GM19239 (cell line): ENCODE measurements around the gene WAPL.

Experiments used
- DNase-seq: peaks from one replicate; pipeline ENCODE4 v3.0.0; 2011; ENCODE audit warnings: low spot score; ENCODE audit not compliant: insufficient read length
- FAIRE-seq: peaks from 2 replicates; lab custom pipeline; 2011; peaks lifted over from hg19 to GRCh38; lab: Jason Lieb, UNC

WAPL gene

GRCh38 chr10:86423739-86424138 is 97.9 kb downstream of the WAPL start:
- FAIRE-seq (no peak), DNase-seq (no peak)

DNA sequence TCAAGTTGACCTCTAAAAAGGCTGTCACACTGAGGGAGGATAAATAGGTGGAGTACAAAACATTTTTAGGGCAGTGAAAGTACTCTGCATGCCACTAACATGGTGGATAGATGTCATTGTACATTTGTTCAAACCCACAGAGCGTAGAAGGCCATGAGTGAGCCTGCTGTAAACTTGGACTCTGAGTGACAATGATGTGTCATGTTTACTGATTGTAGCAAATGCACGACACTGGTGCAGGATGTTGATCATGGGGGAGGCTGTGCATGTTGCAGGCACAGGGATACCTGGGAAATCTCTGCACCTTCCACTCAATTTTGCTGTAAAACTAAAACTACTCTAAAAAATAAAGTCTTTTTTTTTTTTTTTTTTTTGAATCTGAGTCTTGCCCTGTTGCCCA is 102.5 kb downstream of the WAPL start:
- no peak for FAIRE-seq
- no peak for DNase-seq

GRCh38 chr10:86415583-86415982 is 106.0 kb downstream of the WAPL start:
- no peak for DNase-seq
- no peak for FAIRE-seq

DNA sequence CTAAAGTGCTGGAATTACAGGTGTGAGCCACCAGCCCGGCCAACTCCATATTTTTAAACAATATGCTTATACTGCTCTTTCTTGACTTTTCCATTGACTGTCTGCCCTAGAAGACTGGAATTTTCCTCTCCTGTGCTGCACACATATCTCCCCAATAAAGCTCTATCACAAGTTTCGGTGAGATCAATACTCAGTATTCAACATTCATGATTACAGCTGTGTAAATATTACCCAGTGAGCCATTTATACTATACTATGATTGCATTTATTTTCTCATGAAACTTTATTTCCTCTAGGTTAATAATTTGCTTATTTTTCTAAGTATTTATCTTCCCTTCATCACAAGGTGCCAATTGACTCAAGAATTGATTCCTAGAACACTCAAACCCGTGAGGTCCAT is 106.5 kb downstream of the WAPL start:
- FAIRE-seq = no peak
- no peak for DNase-seq

GRCh38 chr10:86413046-86413728 is 108.4 kb downstream of the WAPL start:
- FAIRE-seq (peak; percentile 97), DNase-seq (peak; percentile 29)

DNA sequence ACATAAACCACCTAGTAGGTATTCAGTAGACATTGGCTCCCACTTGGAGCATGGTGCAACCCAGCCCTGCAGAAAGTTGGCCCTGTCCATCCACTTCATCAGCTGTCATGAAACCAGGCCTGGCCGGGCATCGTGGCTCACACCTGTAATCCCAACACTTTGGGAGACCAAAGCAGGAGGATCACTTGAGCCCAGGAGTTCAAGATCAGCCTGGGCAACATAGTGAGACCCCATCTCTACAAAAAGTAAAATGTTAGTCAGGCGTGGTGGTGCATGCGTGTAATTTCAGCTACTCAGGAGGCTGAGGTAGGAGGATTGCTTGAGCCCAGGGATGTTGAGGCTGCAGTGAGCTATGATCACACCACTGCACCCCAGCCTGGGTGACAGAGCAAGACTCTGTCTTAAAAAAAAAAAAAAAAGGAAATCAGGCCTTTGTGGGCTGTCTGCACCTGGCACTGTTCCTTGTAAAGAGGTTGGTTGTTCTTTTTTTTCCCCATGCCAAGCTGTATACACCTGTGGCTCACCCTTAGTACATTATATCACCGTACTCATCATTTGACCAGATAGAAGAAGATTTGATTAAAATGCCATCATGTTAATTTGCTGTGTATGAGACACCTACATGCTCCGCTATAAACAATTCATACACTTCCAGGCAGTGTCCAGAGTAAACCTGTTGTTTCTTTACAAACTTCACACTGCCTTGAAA is 109.6 kb downstream of the WAPL start:
- peak; percentile 62 for FAIRE-seq

GRCh38 chr10:86411281-86411841 is 110.2 kb downstream of the WAPL start:
- FAIRE-seq (peak; percentile 99), DNase-seq (no peak)

More for the DNA sequence above, 109.6 kb downstream of the WAPL start:
- DNase-seq = no peak

DNA sequence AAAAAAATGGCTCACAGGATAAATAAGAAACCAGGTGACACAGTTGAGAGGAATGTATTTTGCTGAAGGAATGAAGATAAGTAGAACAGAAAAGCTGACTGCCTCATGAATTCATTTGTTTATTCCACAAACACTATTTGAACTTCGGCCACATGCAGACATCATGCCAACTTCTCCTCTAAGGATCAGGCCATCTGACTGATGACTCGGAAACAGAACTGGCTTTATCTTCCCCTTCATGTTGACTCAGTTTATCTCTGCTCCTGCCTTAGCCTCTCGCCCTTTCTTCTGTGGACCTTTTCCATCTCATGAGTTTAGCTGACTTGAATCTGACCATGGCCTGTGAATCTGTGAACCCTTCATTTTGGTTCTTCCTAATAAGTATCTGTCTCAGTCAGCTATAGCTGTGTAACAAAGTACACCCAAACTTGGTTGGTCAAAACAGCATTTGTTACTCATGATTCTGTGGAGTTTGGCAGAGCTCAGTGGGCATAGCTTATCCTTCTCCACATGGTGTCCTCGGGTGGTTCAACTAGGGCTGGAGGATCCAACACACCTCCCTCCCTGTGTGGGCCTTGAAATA is 111.0 kb downstream of the WAPL start:
- FAIRE-seq (peak; percentile 71), DNase-seq (no peak)

DNA sequence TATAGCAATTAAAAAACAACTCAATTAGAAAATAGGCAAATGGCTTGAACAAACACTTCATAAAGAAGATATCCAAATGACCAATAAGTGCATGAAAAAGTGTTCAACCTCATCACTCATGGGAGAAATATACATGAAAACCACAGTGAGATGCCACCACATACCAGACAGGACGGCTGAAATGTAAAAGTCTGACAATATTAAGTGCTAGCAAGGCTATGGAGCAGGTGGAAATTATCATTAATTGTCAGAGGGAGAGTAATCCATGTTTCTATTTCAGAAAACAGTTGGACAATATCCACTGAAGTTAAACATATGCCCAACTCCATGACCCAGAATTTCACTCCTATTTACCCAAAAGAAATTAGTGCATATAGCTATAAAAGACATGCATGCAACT is 112.4 kb downstream of the WAPL start:
- DNase-seq = no peak
- FAIRE-seq = peak; percentile 31

GRCh38 chr10:86403183-86403797 is 118.3 kb downstream of the WAPL start:
- DNase-seq (no peak), FAIRE-seq (no peak)

DNA sequence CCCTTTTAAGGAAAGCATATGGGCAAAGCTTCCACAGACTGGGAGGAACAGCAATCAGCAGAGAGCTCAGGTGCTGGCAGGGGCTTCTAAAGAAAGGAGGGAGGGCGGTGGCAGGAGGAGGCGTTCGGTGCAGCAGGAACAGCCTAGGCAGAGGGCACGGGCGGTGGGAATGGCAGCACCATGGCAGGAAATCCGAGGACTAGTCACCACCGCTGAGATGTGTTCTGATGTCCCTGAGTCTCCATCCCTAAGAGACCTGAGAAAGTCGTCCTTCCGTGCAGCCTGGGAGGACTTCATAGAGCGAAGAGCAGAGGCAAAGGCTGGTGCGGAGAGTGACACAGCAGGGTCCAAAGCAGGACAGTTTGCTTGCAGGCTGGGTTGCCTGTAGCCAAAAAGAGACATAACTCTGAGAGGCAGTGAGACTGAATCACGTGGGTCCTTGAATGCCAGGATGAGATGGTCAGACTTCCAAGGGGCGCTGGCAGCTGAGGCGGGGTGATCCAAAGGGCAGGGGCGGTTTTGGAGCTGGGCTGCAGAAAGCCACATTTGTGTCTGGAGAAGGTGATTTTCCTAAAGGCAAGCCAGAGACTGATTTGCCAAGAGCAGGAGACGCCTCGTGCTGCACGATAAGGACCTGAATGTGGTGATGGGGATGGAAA is 119.2 kb downstream of the WAPL start:
- DNase-seq = no peak
- no peak for FAIRE-seq

- DNase-seq (no peak), FAIRE-seq (no peak)
These were observed 119.9 kb downstream of the WAPL start for GRCh38 chr10:86401588-86402282.

DNA sequence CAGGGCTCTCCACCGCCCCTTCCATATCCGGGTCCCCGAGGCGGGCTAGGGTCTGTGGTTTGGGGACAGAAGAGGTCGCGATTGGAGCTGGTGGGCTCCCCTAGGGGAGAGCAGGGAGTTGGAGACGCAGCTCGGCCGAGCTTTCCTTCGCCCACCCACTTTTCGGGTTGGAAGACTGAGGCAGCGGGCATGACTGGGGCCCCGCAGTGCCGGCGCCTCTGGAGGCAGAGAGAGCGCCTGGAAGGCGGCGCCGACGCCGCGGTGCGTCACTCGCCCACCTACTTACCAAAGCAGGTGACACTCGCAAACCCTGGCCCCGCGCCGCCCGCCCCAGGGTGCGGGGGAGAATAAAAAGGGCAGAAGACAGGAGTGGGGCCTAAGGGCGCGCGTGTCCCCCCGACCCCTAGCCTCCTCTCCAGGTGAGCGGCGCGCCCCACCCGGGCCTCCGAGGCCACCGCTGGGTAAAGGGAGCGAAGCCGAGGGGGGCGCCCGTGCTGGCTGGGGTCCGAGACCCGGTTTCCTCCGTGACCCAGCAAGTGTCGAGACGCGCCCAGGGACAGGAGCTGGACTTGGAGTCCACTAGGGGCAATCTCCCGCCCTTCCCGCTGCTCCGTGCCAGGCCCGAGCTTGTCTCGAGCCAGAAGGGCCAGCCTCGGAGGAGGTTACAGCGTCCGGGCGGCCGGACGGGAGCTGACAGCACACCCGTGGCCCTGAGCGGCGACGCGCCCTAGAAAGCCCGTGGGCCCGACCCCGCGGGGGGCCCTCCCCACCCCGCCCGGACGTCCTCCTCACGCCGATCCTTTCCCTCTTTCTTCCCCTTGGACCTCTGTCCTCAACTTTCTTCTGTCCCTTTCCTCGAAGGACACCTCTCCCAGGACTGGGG is 120.6 kb downstream of the WAPL start:
- no peak for DNase-seq
- no peak for FAIRE-seq

- FAIRE-seq (peak; percentile 91), DNase-seq (peak; percentile 76)
These were observed 121.5 kb downstream of the WAPL start for GRCh38 chr10:86399879-86400704.

GRCh38 chr10:86399514-86399878 is 122.1 kb downstream of the WAPL start:
- FAIRE-seq (no peak), DNase-seq (no peak)

DNA sequence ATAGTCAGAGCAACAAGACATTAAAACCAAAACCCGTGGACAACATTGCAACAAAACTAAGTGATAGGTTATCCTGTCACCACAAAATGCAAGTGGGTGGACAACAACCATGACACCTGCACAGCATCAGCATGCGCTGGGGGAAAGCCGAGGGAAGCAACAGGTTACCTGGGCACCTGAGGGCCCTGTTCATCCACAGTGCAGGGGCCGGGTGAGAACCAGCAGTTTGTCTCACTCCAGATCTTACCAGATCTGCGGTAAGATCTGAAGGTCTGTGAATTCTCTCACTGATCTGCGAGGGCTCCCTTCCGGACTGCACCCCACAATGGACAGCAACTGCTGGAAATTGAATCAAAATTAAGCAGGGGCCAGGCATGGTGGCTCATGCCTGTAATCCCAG is 124.5 kb downstream of the WAPL start:
- FAIRE-seq = no peak

GRCh38 chr10:86393862-86394455 is 127.6 kb downstream of the WAPL start:
- FAIRE-seq = no peak
- DNase-seq = no peak

More for the DNA sequence above, 124.5 kb downstream of the WAPL start:
- DNase-seq = no peak
